K562 (cell line): Measurements from ENCODE around the gene CHST10. TPM values are rescaled to one million over a fixed set of nuclear protein-coding genes. Genes with fewer than 3 reads are reported as not detected.

Experiments
- ATAC-seq: fragments of 200-7000 bp; cut with Tn5 transposase; 3 replicates; pipeline ENCODE4 v1.9.1; 2020; ENCODE audit warnings: moderate library complexity
- BruUV-seq: library from RNA; stranded (reverse); fragments of 400-500 nt; replicated peaks from 2 replicates; lab custom pipeline; 2021; lab: Mats Ljungman, UMichigan
- CTCF ChIA-PET: fragments of 300-600 bp; formaldehyde crosslinking; extraction: SDS; loops from one replicate; lab custom pipeline; 2021; ENCODE audit warnings: low intra/inter-chr PET ratio; lab: Yijun Ruan, JAX
- POLR2A ChIA-PET: fragments of 300-600, 350-650 bp; sonication (Branson Sonifier 250); formaldehyde crosslinking; extraction: SDS; loops from one replicate; lab custom pipeline; 2021; ENCODE audit warnings: antibody characterized with exemption, inconsistent platforms; lab: Yijun Ruan, JAX
- DNase-seq, 4 experiments: peaks; one replicate each; pipeline versions ENCODE4 v3.0.0 to v3.0.0-alpha.2; 2011 to 2018; ENCODE audit warnings: low spot score in 3 of 4, mixed read lengths in 3 of 4; ENCODE audit errors: extremely low read depth in 1 of 4
- FAIRE-seq: peaks from 2 replicates; lab custom pipeline; 2011; peaks lifted over from hg19 to GRCh38; lab: Jason Lieb, UNC
- H2AFZ ChIP-seq: 2 replicates; pipeline ENCODE4 v1.6.0; 2011; ENCODE audit warnings: low read depth, low read length, control low read depth, inconsistent platforms
- H3K27ac ChIP-seq: fragments of 200-600 bp; 3 replicates; pipeline ENCODE4 v1.8.0; 2011; ENCODE audit warnings: low read depth, mild to moderate bottlenecking, control low read depth, inconsistent platforms, low read length, moderate library complexity, mixed read lengths; ENCODE audit errors: extremely low read depth
- H3K27me3 ChIP-seq, 2 experiments: fragments of 300-600 bp in 1 of 2; 2 replicates in 1 of 2; 3 replicates in 1 of 2; pipeline versions ENCODE4 v1.6.0 to v1.8.0; 2011; ENCODE audit warnings: inconsistent platforms in 2 of 2, low read length in 2 of 2, mild to moderate bottlenecking in 1 of 2, mixed read lengths in 1 of 2, moderate library complexity in 1 of 2; ENCODE audit not compliant: control insufficient read depth in 2 of 2, insufficient read depth in 2 of 2
- H3K36me3 ChIP-seq: fragments of 300-600 bp; 3 replicates; pipeline ENCODE4 v1.8.0; 2011; ENCODE audit warnings: mild to moderate bottlenecking, low read length, inconsistent platforms; ENCODE audit not compliant: control insufficient read depth, insufficient read depth
- H3K4me1 ChIP-seq, 2 experiments: fragments of 200-600 bp in 1 of 2; replicated peaks in 1 of 2; 2 replicates in 1 of 2; 3 replicates in 1 of 2; pipeline versions ENCODE4 v1.5.1 to v1.8.0; 2011; ENCODE audit warnings: inconsistent platforms in 2 of 2, low read length in 2 of 2, mild to moderate bottlenecking in 1 of 2, mixed read lengths in 1 of 2, moderate library complexity in 1 of 2; ENCODE audit not compliant: control insufficient read depth in 2 of 2, insufficient read depth in 2 of 2
- H3K4me2 ChIP-seq: 2 replicates; pipeline ENCODE4 v1.6.1; 2011; ENCODE audit warnings: low read length, control low read depth, inconsistent platforms, mixed read lengths; ENCODE audit not compliant: insufficient read depth
- H3K4me3 ChIP-seq: fragments of 200-600 bp; sonication (generic), shearing (Covaris generic); 2 replicates; pipeline ENCODE4 v1.5.1; 2016; ENCODE audit warnings: control low read depth, inconsistent platforms
- H3K79me2 ChIP-seq: fragments of 200-600 bp; 3 replicates; pipeline ENCODE4 v1.8.0; 2011; ENCODE audit warnings: low read length, inconsistent platforms; ENCODE audit not compliant: control insufficient read depth, insufficient read depth
- H3K9ac ChIP-seq, 2 experiments: 2 replicates each; pipeline versions ENCODE4 v1.6.0 to v1.6.1; 2011; ENCODE audit warnings: low read depth in 2 of 2, low read length in 2 of 2, control low read depth in 1 of 2, inconsistent platforms in 1 of 2, mild to moderate bottlenecking in 1 of 2, mixed read lengths in 1 of 2; ENCODE audit not compliant: insufficient read depth in 1 of 2
- H3K9me1 ChIP-seq: one replicate; pipeline ENCODE4 v1.6.0; 2011; ENCODE audit warnings: inconsistent platforms, mild to moderate bottlenecking, low read length, moderate library complexity; ENCODE audit not compliant: control insufficient read depth, insufficient read depth
- H3K9me3 ChIP-seq: replicated peaks from 2 replicates; pipeline ENCODE4 v1.5.1; 2011; ENCODE audit warnings: low read depth, low read length, inconsistent platforms; ENCODE audit not compliant: control insufficient read depth, insufficient read depth
- H4K20me1 ChIP-seq: replicated peaks from 2 replicates; pipeline ENCODE4 v1.6.1; 2011; ENCODE audit warnings: low read length, inconsistent platforms, mixed read lengths; ENCODE audit not compliant: control insufficient read depth, insufficient read depth
- ARID1B ChIP-seq: fragments of 450-650 bp; IDR thresholded peaks from 2 replicates; pipeline ENCODE4 v1.6.1; 2016; ENCODE audit warnings: antibody characterized with exemption, mild to moderate bottlenecking, inconsistent platforms
- BCOR ChIP-seq: fragments of 450-650 bp; IDR thresholded peaks from 2 replicates; pipeline ENCODE4 v1.6.1; 2016
- CBFA2T2 ChIP-seq: fragments of 450-650 bp; conservative IDR thresholded peaks from 2 replicates; pipeline ENCODE4 v1.6.1; 2017; ENCODE audit warnings: mild to moderate bottlenecking
- L3MBTL2 ChIP-seq: fragments of 450-650 bp; IDR thresholded peaks from 2 replicates; pipeline ENCODE4 v1.6.1; 2016; ENCODE audit warnings: mild to moderate bottlenecking, moderate library complexity
- LARP7 ChIP-seq: fragments of 450-650 bp; IDR thresholded peaks from 2 replicates; pipeline ENCODE4 v1.6.1; 2016
- MYNN ChIP-seq, 2 experiments: sonication (generic); formaldehyde crosslinking in 1 of 2; IDR thresholded peaks; 2 replicates each; pipeline versions ENCODE4 v1.5.0 to v1.6.1; 2016 to 2020; ENCODE audit warnings: antibody characterized with exemption in 1 of 2, missing genetic modification reagents in 1 of 2
- PHTF2 ChIP-seq: fragments of 250-450 bp; sonication (Bioruptor Pico); IDR thresholded peaks from 2 replicates; pipeline ENCODE4 v1.5.0; 2021; ENCODE audit warnings: mild to moderate bottlenecking
- SRF ChIP-seq, 2 experiments: fragments of 250-450, 450-650 bp in 1 of 2; sonication (Bioruptor Pico) in 1 of 2; sonication (generic) in 1 of 2; formaldehyde crosslinking; IDR thresholded peaks; 2 replicates each; pipeline versions ENCODE4 v1.5.0 to v1.5.1; 2020 to 2022; ENCODE audit warnings: mild to moderate bottlenecking in 1 of 2, missing genetic modification reagents in 1 of 2
- ZNF133 ChIP-seq: fragments of 250-450 bp; sonication (Bioruptor Pico); IDR thresholded peaks from 2 replicates; pipeline ENCODE4 v1.4.0; 2020; ENCODE audit warnings: mild to moderate bottlenecking
- ZNF445 ChIP-seq: fragments of 250-450 bp; sonication (Bioruptor Pico); IDR thresholded peaks from 2 replicates; pipeline ENCODE4 v1.4.0; 2020; ENCODE audit warnings: low read depth, mild to moderate bottlenecking, moderate library complexity
- ZNF707 ChIP-seq: fragments of 250-450 bp; sonication (Bioruptor Pico); conservative IDR thresholded peaks from 2 replicates; pipeline ENCODE4 v1.8.0; 2022; ENCODE audit warnings: inconsistent platforms, mild to moderate bottlenecking, moderate library complexity
- WGBS: fragments of 100-300 bp; shearing (Covaris generic); methylation state at CpG from one replicate; pipeline ENCODE4 v1.1.6; 2016; ENCODE audit warnings: low coverage, mixed read lengths; ENCODE audit not compliant: insufficient coverage; ENCODE audit errors: missing lambda C conversion rate; 5-methylcytosine and 5-hydroxymethylcytosine counted together
- in situ Hi-C: fragments of 300-500 bp; cut with MboI; formaldehyde crosslinking; loops from 4 replicates; pipeline ENCODE4 v1.15.0; 2018; ENCODE audit warnings: inconsistent platforms, mixed read lengths
- intact Hi-C: fragments of 100-400 bp; cut with micrococcal nuclease; formaldehyde crosslinking; loops from 2 replicates; pipeline ENCODE4 v1.14.2; 2022
- polyA plus RNA-seq, 8 experiments: library from polyadenylated mRNA; depleted of rRNA in 4 of 8; stranded (reverse) in 5 of 8; unstranded in 3 of 8; fragments of >200 nt; fragmentation: Nextera tagmentation in 2 of 8; fragmentation: Illumina TruSeq in 1 of 8; extraction: Ambion mirVana in 2 of 8; extraction: Trizol in 1 of 8; gene quantifications; 2 replicates each; pipeline versions ENCODE4 v1.2.1 to v1.2.3, GENCODE V29; 2011 to 2014; ENCODE audit warnings: inconsistent platforms in 1 of 8, missing spikeins in 1 of 8
- total RNA-seq, 7 experiments: library from RNA; depleted of rRNA in 6 of 7; stranded (reverse); fragments of >200 nt in 6 of 7; fragmentation: Illumina TruSeq in 2 of 7; extraction: Trizol in 2 of 7; gene quantifications; 2 replicates each; pipeline versions ENCODE4 v1.2.1 to v1.2.3, GENCODE V29; 2011 to 2021; ENCODE audit warnings: low replicate concordance in 1 of 7
- TF ChIP-seq, protein P1 (sequence below): fragments of 450-650 bp; IDR thresholded peaks from 2 replicates; pipeline ENCODE4 v1.6.1; 2016; ENCODE audit warnings: low read depth, mild to moderate bottlenecking, moderate library complexity
- TF ChIP-seq, protein P2 (sequence below): sonication (generic); IDR thresholded peaks from 2 replicates; pipeline ENCODE4 v1.6.1; 2016
- TF ChIP-seq, protein P3 (sequence below): fragments of 150-350 bp; IDR thresholded peaks from 2 replicates; pipeline ENCODE4 v1.6.1; 2014; ENCODE audit warnings: low read depth, mild to moderate bottlenecking, low read length, borderline replicate concordance
- TF ChIP-seq, protein P4 (sequence below), 2 experiments: fragments of 450-650 bp; IDR thresholded peaks; 2 replicates each; pipeline ENCODE4 v1.6.1; 2016

Gene CHST10
- total and polyA plus RNA-seq, 9 of the 15 experiments (the other 6 are each of a cell fraction or from before 2014, with no cell fraction given), result 1.3 to 30.9 (median 19.3) TPM

DNA sequence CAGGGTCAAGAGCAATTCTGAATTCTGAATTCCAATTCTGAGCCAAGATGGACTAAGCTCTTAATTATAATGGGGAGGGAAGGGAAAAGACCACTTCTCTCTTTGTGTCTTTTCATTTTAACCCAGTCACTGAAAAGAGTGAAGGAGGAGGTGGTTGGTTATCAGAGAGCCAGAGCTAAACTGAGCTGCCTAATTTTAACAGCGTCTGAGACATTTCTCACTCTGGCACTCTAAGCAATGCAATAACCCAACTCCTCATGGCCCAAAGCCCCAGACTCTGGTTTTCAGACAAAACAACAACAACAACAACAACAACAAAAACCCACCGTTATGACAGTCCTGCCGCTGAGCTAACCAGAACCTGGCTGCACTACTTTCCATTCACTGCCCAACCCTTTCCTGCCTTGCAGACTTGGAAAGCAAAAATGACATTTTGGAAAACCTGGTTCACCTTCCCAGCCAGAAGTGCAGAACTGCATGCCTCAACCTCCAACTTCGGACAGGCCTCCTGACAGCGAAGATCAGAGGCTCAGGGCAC lies 1.0 kb downstream of the CHST10 start:
- ATAC-seq, result peak; percentile 48
- Histone ChIP-seq H3K27me3 (no peaks in the 10 kb centered on the region), H2AFZ (peak overlapping the region; percentile 89), H3K4me1 (peaks cover 8 to 10% of the 10 kb centered on the region in 2 experiments; a peak in 3 of 5 replicates), H3K27ac (peak overlapping the region; percentile 79; the same call in 2 of the 3 replicates), H3K36me3 (peaks cover 33% of the 10 kb centered on the region), H3K9me1 (no peaks in the 10 kb centered on the region), H3K9me3 (no peaks in the 10 kb centered on the region), H4K20me1 (no peaks in the 10 kb centered on the region), H3K4me2 (peak overlapping the region; percentile 98), H3K79me2 (peaks cover 35% of the 10 kb centered on the region), H3K9ac (peak overlapping the region; percentile 87 to 94), H3K4me3 (peak overlapping the region; percentile 77)
- peak; percentile 54 for FAIRE-seq
- CTCF ChIA-PET, result no interaction called here
- in situ Hi-C loops (no loop called here), intact Hi-C loops (no loop called here)
- 0% methylated on average over 4 of the region's 5 CpGs for WGBS
- BruUV-seq, result TSS peak; percentile 42
- peak in 2 of 4 experiments; percentile 19 to 27 for DNase-seq
- POLR2A ChIA-PET, result interaction anchor here (0.8 to 2.3 kb wide), 6 partner anchors 9 to 411 kb away, joined by 3 to 12 read pairs (median 5); partner anchors contain the start of gene PDCL3
- TF ChIP-seq MYNN (IDR thresholded peaks at IDR 0.05) (no peak), MYNN (CRISPR knock-in tag; IDR thresholded peaks at IDR 0.05) (no peak), ZNF133 (CRISPR knock-in tag) (no peak), ARID1B (no peak), L3MBTL2 (no peak), CBFA2T2 (no peak), BCOR (peak; percentile 35; the same call in 1 of the 2 replicates), SRF (CRISPR knock-in tag; IDR thresholded peaks at IDR 0.05) (no peak), ZNF445 (no peak), LARP7 (0 out of 2 replicates have a peak, but pooled peaks have one; percentile 38), PHTF2 (CRISPR knock-in tag) (no peak), ZNF707 (CRISPR knock-in tag) (no peak)
- TF ChIP-seq, protein P1, sequence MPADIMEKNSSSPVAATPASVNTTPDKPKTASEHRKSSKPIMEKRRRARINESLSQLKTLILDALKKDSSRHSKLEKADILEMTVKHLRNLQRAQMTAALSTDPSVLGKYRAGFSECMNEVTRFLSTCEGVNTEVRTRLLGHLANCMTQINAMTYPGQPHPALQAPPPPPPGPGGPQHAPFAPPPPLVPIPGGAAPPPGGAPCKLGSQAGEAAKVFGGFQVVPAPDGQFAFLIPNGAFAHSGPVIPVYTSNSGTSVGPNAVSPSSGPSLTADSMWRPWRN, result no peak
- TF ChIP-seq, protein P2, sequence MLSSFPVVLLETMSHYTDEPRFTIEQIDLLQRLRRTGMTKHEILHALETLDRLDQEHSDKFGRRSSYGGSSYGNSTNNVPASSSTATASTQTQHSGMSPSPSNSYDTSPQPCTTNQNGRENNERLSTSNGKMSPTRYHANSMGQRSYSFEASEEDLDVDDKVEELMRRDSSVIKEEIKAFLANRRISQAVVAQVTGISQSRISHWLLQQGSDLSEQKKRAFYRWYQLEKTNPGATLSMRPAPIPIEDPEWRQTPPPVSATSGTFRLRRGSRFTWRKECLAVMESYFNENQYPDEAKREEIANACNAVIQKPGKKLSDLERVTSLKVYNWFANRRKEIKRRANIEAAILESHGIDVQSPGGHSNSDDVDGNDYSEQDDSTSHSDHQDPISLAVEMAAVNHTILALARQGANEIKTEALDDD, result peak; percentile 68
- TF ChIP-seq, protein P3, sequence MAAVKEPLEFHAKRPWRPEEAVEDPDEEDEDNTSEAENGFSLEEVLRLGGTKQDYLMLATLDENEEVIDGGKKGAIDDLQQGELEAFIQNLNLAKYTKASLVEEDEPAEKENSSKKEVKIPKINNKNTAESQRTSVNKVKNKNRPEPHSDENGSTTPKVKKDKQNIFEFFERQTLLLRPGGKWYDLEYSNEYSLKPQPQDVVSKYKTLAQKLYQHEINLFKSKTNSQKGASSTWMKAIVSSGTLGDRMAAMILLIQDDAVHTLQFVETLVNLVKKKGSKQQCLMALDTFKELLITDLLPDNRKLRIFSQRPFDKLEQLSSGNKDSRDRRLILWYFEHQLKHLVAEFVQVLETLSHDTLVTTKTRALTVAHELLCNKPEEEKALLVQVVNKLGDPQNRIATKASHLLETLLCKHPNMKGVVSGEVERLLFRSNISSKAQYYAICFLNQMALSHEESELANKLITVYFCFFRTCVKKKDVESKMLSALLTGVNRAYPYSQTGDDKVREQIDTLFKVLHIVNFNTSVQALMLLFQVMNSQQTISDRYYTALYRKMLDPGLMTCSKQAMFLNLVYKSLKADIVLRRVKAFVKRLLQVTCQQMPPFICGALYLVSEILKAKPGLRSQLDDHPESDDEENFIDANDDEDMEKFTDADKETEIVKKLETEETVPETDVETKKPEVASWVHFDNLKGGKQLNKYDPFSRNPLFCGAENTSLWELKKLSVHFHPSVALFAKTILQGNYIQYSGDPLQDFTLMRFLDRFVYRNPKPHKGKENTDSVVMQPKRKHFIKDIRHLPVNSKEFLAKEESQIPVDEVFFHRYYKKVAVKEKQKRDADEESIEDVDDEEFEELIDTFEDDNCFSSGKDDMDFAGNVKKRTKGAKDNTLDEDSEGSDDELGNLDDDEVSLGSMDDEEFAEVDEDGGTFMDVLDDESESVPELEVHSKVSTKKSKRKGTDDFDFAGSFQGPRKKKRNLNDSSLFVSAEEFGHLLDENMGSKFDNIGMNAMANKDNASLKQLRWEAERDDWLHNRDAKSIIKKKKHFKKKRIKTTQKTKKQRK, result no peak
- TF ChIP-seq, protein P4, sequence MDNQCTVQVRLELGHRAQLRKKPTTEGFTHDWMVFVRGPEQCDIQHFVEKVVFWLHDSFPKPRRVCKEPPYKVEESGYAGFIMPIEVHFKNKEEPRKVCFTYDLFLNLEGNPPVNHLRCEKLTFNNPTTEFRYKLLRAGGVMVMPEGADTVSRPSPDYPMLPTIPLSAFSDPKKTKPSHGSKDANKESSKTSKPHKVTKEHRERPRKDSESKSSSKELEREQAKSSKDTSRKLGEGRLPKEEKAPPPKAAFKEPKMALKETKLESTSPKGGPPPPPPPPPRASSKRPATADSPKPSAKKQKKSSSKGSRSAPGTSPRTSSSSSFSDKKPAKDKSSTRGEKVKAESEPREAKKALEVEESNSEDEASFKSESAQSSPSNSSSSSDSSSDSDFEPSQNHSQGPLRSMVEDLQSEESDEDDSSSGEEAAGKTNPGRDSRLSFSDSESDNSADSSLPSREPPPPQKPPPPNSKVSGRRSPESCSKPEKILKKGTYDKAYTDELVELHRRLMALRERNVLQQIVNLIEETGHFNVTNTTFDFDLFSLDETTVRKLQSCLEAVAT (IDR thresholded peaks at IDR 0.05), result 0 out of 4 replicates have a peak, but pooled peaks of 1 of the 2 experiments have one; percentile 40
